ENCODE measurements around the gene SPPL2C.

The SPPL2C gene, protein sequence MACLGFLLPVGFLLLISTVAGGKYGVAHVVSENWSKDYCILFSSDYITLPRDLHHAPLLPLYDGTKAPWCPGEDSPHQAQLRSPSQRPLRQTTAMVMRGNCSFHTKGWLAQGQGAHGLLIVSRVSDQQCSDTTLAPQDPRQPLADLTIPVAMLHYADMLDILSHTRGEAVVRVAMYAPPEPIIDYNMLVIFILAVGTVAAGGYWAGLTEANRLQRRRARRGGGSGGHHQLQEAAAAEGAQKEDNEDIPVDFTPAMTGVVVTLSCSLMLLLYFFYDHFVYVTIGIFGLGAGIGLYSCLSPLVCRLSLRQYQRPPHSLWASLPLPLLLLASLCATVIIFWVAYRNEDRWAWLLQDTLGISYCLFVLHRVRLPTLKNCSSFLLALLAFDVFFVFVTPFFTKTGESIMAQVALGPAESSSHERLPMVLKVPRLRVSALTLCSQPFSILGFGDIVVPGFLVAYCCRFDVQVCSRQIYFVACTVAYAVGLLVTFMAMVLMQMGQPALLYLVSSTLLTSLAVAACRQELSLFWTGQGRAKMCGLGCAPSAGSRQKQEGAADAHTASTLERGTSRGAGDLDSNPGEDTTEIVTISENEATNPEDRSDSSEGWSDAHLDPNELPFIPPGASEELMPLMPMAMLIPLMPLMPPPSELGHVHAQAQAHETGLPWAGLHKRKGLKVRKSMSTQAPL

DNA sequence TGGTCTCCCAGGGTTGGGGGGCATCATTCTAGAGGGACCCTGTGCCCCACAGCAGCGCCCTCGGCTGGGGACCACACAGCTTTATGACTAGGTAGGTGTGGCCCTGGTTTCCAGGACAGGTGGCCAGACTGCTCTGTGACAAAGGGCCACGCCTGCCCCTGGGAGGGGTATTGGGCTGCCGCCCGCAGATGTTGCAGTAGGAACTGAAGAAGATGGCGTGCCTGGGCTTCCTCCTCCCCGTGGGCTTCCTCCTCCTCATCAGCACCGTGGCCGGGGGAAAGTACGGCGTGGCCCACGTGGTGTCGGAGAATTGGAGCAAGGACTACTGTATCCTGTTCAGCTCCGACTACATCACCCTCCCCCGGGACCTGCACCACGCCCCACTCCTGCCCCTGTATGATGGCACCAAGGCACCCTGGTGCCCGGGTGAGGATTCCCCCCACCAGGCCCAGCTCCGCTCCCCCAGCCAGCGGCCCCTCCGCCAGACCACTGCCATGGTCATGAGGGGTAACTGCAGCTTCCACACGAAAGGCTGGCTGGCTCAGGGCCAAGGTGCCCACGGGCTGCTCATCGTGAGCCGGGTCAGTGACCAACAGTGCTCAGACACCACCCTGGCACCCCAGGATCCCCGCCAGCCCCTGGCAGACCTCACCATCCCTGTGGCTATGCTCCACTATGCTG lies at the start of gene SPPL2C:
TSS of gene SPPL2C (plus strand) at position 187 of the 681 bp plus-strand sequence. CDS start at position 213, 26 bp downstream.
- in situ Hi-C loops (cut with MboI; ENCODE audit: low pct_unique_long_range_greater_than_20kb, low sequenced_read_pairs, unreplicated experiment): no loop called here
- DNase-seq (ENCODE audit: low spot score): no peak
- TF ChIP-seq, protein P1, sequence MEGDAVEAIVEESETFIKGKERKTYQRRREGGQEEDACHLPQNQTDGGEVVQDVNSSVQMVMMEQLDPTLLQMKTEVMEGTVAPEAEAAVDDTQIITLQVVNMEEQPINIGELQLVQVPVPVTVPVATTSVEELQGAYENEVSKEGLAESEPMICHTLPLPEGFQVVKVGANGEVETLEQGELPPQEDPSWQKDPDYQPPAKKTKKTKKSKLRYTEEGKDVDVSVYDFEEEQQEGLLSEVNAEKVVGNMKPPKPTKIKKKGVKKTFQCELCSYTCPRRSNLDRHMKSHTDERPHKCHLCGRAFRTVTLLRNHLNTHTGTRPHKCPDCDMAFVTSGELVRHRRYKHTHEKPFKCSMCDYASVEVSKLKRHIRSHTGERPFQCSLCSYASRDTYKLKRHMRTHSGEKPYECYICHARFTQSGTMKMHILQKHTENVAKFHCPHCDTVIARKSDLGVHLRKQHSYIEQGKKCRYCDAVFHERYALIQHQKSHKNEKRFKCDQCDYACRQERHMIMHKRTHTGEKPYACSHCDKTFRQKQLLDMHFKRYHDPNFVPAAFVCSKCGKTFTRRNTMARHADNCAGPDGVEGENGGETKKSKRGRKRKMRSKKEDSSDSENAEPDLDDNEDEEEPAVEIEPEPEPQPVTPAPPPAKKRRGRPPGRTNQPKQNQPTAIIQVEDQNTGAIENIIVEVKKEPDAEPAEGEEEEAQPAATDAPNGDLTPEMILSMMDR (IDR thresholded peaks at IDR 0.05; ENCODE audit: extremely low read depth, insufficient read depth, missing control alignments): no peak

DNA sequence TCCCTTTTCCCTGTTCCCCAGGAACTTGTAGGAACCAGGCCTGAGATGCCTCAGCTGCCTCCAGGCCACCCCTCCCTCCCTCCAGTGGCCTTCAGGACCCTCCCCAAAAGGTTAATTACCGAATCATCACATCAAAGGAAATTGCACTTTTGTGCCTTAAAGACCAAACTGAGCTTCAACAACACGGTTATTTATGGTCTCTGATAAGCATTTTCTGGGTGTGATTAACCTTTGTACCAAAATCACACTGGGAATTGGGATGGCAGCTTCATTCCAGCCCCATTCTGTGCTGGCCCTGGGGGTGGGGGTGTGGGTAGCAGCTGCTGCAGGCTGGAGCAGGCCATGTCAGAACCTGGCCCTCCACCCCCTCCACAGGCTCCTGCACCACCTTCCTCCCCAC lies 43.9 kb upstream of the SPPL2C start:
- TF ChIP-seq, protein P1 (IDR thresholded peaks at IDR 0.05; ENCODE audit: extremely low read depth, insufficient read depth, missing control alignments): no peak
- in situ Hi-C loops (cut with MboI; ENCODE audit: low pct_unique_long_range_greater_than_20kb, low sequenced_read_pairs, unreplicated experiment): no loop called here
- no peak for DNase-seq (ENCODE audit: low spot score)

DNA sequence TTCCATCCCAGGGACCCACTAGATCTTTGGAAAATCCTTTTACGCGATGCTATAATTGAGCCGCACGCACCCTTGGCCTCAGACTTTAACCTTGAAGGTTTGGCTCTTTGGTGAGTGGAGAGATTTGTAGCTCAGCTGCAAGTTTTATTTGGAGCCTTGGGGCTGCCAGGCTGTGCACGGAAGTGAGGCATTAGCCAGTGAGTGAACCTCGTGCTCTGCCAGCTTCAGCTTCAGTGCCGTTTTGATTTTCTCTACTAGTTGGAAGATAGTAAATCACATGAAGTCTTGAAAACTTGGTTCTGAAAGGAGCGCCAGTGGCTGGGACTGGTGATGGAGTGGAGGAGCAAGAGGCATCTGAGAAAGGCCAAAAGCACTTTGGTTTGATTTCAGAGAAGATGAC lies 43.3 kb upstream of the SPPL2C start:
- TF ChIP-seq, protein P1 (IDR thresholded peaks at IDR 0.05; ENCODE audit: extremely low read depth, insufficient read depth, missing control alignments): no peak
- in situ Hi-C loops (cut with MboI; ENCODE audit: low pct_unique_long_range_greater_than_20kb, low sequenced_read_pairs, unreplicated experiment): no loop called here
- DNase-seq (ENCODE audit: low spot score): no peak

DNA sequence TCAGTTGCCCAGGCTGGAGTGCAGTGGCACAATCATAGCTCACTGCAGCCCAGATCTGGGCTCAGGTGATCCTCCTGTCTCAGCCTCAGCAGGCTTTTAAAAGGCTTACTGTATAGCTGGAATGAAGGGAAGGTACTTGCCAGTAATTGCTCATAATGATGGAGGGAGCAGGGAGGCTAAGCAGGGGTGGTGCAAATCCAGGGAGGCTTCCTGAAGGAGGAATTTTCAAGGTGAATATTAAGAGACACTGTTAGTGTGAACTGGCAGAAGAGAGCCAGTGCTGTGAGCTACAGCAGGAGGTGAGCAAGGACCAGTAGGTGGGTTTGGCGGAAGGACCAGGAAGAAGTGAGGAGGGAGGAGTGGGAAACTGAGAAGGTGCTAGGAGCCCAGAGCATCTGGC lies 35.8 kb upstream of the SPPL2C start:
- TF ChIP-seq, protein P1 (IDR thresholded peaks at IDR 0.05; ENCODE audit: extremely low read depth, insufficient read depth, missing control alignments): no peak
- DNase-seq (ENCODE audit: low spot score): no peak
- in situ Hi-C loops (cut with MboI; ENCODE audit: low pct_unique_long_range_greater_than_20kb, low sequenced_read_pairs, unreplicated experiment): no loop called here

DNA sequence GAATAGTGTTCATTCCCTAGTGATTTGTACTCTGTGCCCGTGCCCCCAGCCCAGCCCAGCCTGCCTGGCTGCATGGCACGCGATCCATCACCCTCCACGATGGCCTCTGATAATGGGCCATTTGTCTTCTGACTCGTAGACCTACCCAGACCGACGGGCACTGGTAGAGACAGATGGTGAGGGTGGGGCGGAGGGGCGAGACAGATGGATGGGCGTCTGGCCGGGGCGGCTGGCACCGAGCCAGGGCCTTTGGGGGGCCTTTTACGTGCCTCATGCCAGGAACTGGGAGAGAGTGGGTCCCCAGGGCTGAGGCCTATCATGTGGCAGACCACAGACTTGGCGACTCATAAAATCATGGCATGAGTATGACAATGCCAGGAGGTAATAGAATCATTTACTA lies 35.2 kb upstream of the SPPL2C start:
- no peak for DNase-seq (ENCODE audit: low spot score)
- in situ Hi-C loops (cut with MboI; ENCODE audit: low pct_unique_long_range_greater_than_20kb, low sequenced_read_pairs, unreplicated experiment): no loop called here

DNA sequence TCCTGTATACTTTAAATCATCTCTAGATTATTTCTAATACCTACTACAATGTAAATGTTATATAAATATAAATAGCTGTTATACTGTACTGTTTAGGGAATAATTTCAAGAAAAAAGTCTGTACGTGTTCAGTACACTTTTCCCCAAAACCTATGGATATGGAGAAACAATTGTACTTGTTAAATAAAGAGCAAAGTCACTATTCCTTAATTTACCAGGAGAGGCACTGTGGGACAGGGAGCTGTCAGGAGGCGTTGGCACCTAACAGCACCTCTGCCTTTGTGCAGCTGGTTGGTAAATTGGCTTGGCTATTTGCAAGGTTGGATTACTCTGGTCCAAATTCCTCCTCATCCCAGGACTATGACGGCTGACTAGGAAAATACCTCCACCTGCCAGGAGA lies 32.6 kb upstream of the SPPL2C start:
- TF ChIP-seq, protein P1 (IDR thresholded peaks at IDR 0.05; ENCODE audit: extremely low read depth, insufficient read depth, missing control alignments): no peak
- no peak for DNase-seq (ENCODE audit: low spot score)
- in situ Hi-C loops (cut with MboI; ENCODE audit: low pct_unique_long_range_greater_than_20kb, low sequenced_read_pairs, unreplicated experiment): no loop called here

More for the DNA sequence above, 35.2 kb upstream of the SPPL2C start:
- TF ChIP-seq, protein P1 (IDR thresholded peaks at IDR 0.05; ENCODE audit: extremely low read depth, insufficient read depth, missing control alignments): no peak

Measured in GM13977 (cell line).